Heart left ventricle (tissue), 16 donors: Measurements from ENCODE around the gene BHLHA15. TPM values are rescaled to one million over a fixed set of nuclear protein-coding genes. Genes with fewer than 3 reads are reported as not detected.

ENCODE experiments used
- ATAC-seq, 4 donors: fragments of 200-7000 bp; cut with Tn5 transposase; one replicate each; pipeline ENCODE4 v1.9.1; 2020 to 2022; ENCODE audit warnings: moderate library complexity in 4 of 4, mild to moderate bottlenecking in 3 of 4, moderate number of reproducible peaks in 1 of 4
- DNase-seq, 5 donors: peaks; one replicate each; pipeline ENCODE4 v3.0.0-alpha.2; 2020
- H3K27ac ChIP-seq, 12 donors: fragments of 200-600 bp; sonication (generic) in 4 of 12; one replicate each; pipeline versions ENCODE4 v1.5.0 to v1.8.0; 2016 to 2022; ENCODE audit warnings: mild to moderate bottlenecking in 2 of 12
- H3K27me3 ChIP-seq, 9 donors: fragments of 200-600 bp; sonication (generic) in 2 of 9; one replicate each; pipeline versions ENCODE4 v1.5.1 to v1.8.0; 2016 to 2022; ENCODE audit warnings: mild to moderate bottlenecking in 3 of 9
- H3K36me3 ChIP-seq, 9 donors: fragments of 200-600 bp; sonication (generic) in 2 of 9; one replicate each; pipeline versions ENCODE4 v1.5.0 to v1.8.0; 2018 to 2022; ENCODE audit warnings: mild to moderate bottlenecking in 2 of 9
- H3K4me1 ChIP-seq, 12 donors: fragments of 200-600 bp; sonication (generic) in 4 of 12; one replicate each; pipeline versions ENCODE4 v1.5.0 to v1.8.0; 2016 to 2022; ENCODE audit warnings: mild to moderate bottlenecking in 3 of 12
- H3K4me3 ChIP-seq, 12 donors: fragments of 200-600 bp; sonication (generic) in 4 of 12; one replicate each; pipeline versions ENCODE4 v1.5.0 to v1.8.0; 2017 to 2022; ENCODE audit warnings: mild to moderate bottlenecking in 9 of 12, moderate library complexity in 4 of 12
- H3K9me3 ChIP-seq, 12 donors: fragments of 200-600 bp; sonication (generic) in 4 of 12; one replicate each; pipeline versions ENCODE4 v1.5.0 to v1.8.0; 2016 to 2022; ENCODE audit warnings: mild to moderate bottlenecking in 1 of 12
- POLR2A ChIP-seq, 2 donors: fragments of 450-650 bp; IDR thresholded peaks; one replicate each; pipeline ENCODE4 v1.6.1; 2017; ENCODE audit warnings: antibody characterized with exemption in 2 of 2, mild to moderate bottlenecking in 2 of 2, moderate library complexity in 2 of 2
- WGBS, 4 donors: extraction: QIAGEN DNeasy Blood & Tissue Kit in 2 of 4; methylation state at CpG; one replicate each; pipeline versions ENCODE4 v1.1.5 to v1.1.7; 2013 to 2018; 5-methylcytosine and 5-hydroxymethylcytosine counted together
- intact Hi-C, 10 donors: fragments of 100-400 bp; cut with DNase I; formaldehyde crosslinking; loops; one replicate each; pipeline versions ENCODE4 v1.11.1 to v1.14.2; 2022
- polyA plus RNA-seq, 2 donors: library from polyadenylated mRNA; stranded (reverse); fragments of 200-250 nt; gene quantifications; one replicate each; pipeline ENCODE4 v1.2.3, GENCODE V29; 2013
- total RNA-seq, 9 donors: library from RNA; depleted of rRNA in 2 of 9; stranded (reverse); fragments of >200 nt in 2 of 9; fragmentation: NEBNext Ultra II Directional in 3 of 9; extraction: Animal tissue kit (Norgen Biotek cat#: 25700) in 3 of 9; gene quantifications; one replicate each; pipeline versions ENCODE4 v1.1.0 to v1.2.4, GENCODE V29; 2016 to 2023
- TF ChIP-seq, protein P1 (sequence below), 12 donors: fragments of 200-600 bp; sonication (generic) in 4 of 12; IDR thresholded peaks; one replicate each; pipeline versions ENCODE4 v1.5.0 to v1.8.0; 2018 to 2022; ENCODE audit warnings: antibody characterized with exemption in 12 of 12, mild to moderate bottlenecking in 5 of 12
- donor health status: ischemic (EF 13 %, LVEDD 7.1; RV severe dilation, severe dysfunction).
- donor health status: healthy with polysubstance abuse.
- donor health status: DM: no; HTN: yes; CAD: no.
- donor health status: DM: no; HTN: no; CAD: no.
- donor health status: ischemic (EF 25% LVEDD 6.9; RV normal size, moderate dysfunction).
- donor health status: ischemic (EF 25% LVEDD 5.7; RV mildly dilated, moderate dysfunction).
- donor health status: healthy.
- donor health status: DM: yes; HTN: yes; CAD: no.
- donor health status: ischemic (EF 35%, LVEDD 5.7; RV mildly dilated, moderate dysfunction).
- donor health status: nonischemic (EF 11% LVEDD 7.7; RV severe dilation, severe dysfunction).
- donor health status: DM: yes; HTN: yes; CAD: no.
- donor health status: PGD.
- donor health status: ischemic (EF 29% LVEDD 5.4; RV normal size, mild dysfunction).
- donor health status: nonischemic (EF 23%, LVEDD 6.1; RV moderate dilation, normal function).

BHLHA15 gene
- total and polyA plus RNA-seq, 11 donors, result 0.26 to 1.3 (median 0.61) TPM; not detected in 8

GRCh38 chr7:98225913-98226614 lies 14.8 kb downstream of the BHLHA15 start:
- peak in 1 of 5 donors; percentile 42 for DNase-seq
- no peak for ATAC-seq
- H3K9me3 ChIP-seq, result no peaks in the 10 kb centered on the region

GRCh38 chr7:98227939-98228338 lies 16.7 kb downstream of the BHLHA15 start:
- WGBS, 4 donors, result 81 to 85% (median 84%) methylated on average over 18 of the region's 18 CpGs
- Histone ChIP-seq H3K4me3 (no peak overlapping the region), H3K27me3 (no peaks in the 10 kb centered on the region), H3K27ac (no peak overlapping the region), H3K9me3 (no peaks in the 10 kb centered on the region), H3K36me3 (peaks cover 0 to 89% (median 58%) of the 10 kb centered on the region in 9 donors), H3K4me1 (no peaks in the 10 kb centered on the region)
- ATAC-seq, result no peak
- peak in 1 of 5 donors; percentile 62 for DNase-seq
- intact Hi-C loops, result no loop called here
- TF ChIP-seq, protein P1, sequence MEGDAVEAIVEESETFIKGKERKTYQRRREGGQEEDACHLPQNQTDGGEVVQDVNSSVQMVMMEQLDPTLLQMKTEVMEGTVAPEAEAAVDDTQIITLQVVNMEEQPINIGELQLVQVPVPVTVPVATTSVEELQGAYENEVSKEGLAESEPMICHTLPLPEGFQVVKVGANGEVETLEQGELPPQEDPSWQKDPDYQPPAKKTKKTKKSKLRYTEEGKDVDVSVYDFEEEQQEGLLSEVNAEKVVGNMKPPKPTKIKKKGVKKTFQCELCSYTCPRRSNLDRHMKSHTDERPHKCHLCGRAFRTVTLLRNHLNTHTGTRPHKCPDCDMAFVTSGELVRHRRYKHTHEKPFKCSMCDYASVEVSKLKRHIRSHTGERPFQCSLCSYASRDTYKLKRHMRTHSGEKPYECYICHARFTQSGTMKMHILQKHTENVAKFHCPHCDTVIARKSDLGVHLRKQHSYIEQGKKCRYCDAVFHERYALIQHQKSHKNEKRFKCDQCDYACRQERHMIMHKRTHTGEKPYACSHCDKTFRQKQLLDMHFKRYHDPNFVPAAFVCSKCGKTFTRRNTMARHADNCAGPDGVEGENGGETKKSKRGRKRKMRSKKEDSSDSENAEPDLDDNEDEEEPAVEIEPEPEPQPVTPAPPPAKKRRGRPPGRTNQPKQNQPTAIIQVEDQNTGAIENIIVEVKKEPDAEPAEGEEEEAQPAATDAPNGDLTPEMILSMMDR (IDR thresholded peaks at IDR 0.05), result no peak
- TF ChIP-seq POLR2A (IDR thresholded peaks at IDR 0.05), result no peak

More at GRCh38 chr7:98225913-98226614, 14.8 kb downstream of the BHLHA15 start:
- Histone ChIP-seq H3K4me3 (no peak overlapping the region), H3K4me1 (no peaks in the 10 kb centered on the region), H3K27me3 (no peaks in the 10 kb centered on the region), H3K36me3 (peaks cover 0 to 92% (median 63%) of the 10 kb centered on the region in 9 donors), H3K27ac (no peak overlapping the region)
- WGBS, 4 donors, result 89 to 93% (median 92%) methylated on average over 13 to 16 of the region's 16 CpGs
- intact Hi-C loops, result no loop called here
- no peak for TF ChIP-seq POLR2A (IDR thresholded peaks at IDR 0.05)
- TF ChIP-seq, protein P1 (IDR thresholded peaks at IDR 0.05), result no peak

GRCh38 chr7:98228801-98229200 lies 17.6 kb downstream of the BHLHA15 start:
- DNase-seq (peak in 1 of 5 donors; percentile 33), ATAC-seq (no peak)
- Histone ChIP-seq H3K27ac (no peak overlapping the region), H3K27me3 (no peaks in the 10 kb centered on the region), H3K36me3 (peaks cover 0 to 93% (median 51%) of the 10 kb centered on the region in 9 donors), H3K4me1 (no peaks in the 10 kb centered on the region), H3K9me3 (no peaks in the 10 kb centered on the region), H3K4me3 (no peak overlapping the region)
- TF ChIP-seq, protein P1 (IDR thresholded peaks at IDR 0.05), result no peak
- no peak for TF ChIP-seq POLR2A (IDR thresholded peaks at IDR 0.05)
- WGBS, 4 donors, result 90 to 97% (median 93%) methylated on average over 9 to 16 of the region's 16 CpGs
- intact Hi-C loops, result no loop called here

DNA sequence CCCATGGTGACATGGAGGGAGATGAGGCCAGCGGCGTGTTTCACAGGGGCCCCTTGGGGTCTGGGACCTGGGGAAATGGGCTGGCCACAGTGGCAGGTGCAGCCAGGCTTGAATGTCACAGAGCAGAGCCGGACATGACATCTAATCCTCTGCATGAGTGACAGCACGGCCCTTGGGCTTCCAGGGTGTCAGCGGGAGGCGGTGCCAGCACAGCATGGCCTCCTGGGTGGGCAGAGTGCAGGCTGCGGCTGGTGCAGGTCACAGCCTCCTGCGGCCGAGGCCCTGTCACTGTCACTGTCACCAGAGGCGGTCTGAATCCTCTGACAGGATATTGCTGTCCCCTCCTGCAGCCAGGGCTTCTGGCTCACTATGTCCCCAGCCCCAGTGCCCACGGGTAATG lies 18.2 kb downstream of the BHLHA15 start:
- Histone ChIP-seq H3K4me1 (no peaks in the 10 kb centered on the region), H3K36me3 (peaks cover 0 to 93% (median 54%) of the 10 kb centered on the region in 9 donors), H3K27me3 (no peaks in the 10 kb centered on the region), H3K27ac (no peak overlapping the region), H3K9me3 (no peaks in the 10 kb centered on the region), H3K4me3 (no peak overlapping the region)
- DNase-seq (peak in 1 of 5 donors; percentile 34), ATAC-seq (no peak)
- WGBS, 4 donors, result 88 to 94% (median 90%) methylated on average over 5 to 11 of the region's 11 CpGs
- intact Hi-C loops, result no loop called here
- TF ChIP-seq POLR2A (IDR thresholded peaks at IDR 0.05), result no peak
- TF ChIP-seq, protein P1 (IDR thresholded peaks at IDR 0.05), result no peak
